CD4-positive, alpha-beta T cell treated with Interleukin-15 for 1 hour (primary cell): ENCODE measurements around the gene LSM6.
A peak's percentile ranks its signal among the peaks of the same experiment; 100 is the strongest.

Source experiments
- DNase-seq: peaks from one replicate; pipeline ENCODE4 v3.0.0-alpha.2; 2020

Gene LSM6

GRCh38 chr4:146175541-146176453 is at the start of gene LSM6:
Gene LSM6, plus strand, starts transcription at chr4:146175718. Its CDS starts 7,204 bp downstream, at chr4:146182922.
- DNase-seq, result peak; percentile 83

GRCh38 chr4:146132445-146132844 is 43.1 kb upstream of the LSM6 start:
- no peak for DNase-seq

GRCh38 chr4:146134761-146135445 is 40.6 kb upstream of the LSM6 start:
- no peak for DNase-seq

GRCh38 chr4:146135941-146136340 is 39.6 kb upstream of the LSM6 start:
- no peak for DNase-seq

- DNase-seq, result no peak
Observed at GRCh38 chr4:146142768-146143167, 32.8 kb upstream of the LSM6 start.

- peak; percentile 56 for DNase-seq
Observed at GRCh38 chr4:146143888-146144287, 31.6 kb upstream of the LSM6 start.

- no peak for DNase-seq
Observed at GRCh38 chr4:146146918-146147317, 28.6 kb upstream of the LSM6 start.

GRCh38 chr4:146148021-146148420 is 27.5 kb upstream of the LSM6 start:
- DNase-seq, result no peak

GRCh38 chr4:146154057-146154456 is 21.5 kb upstream of the LSM6 start:
- DNase-seq, result no peak

GRCh38 chr4:146155152-146155724 is 20.3 kb upstream of the LSM6 start:
- no peak for DNase-seq

- DNase-seq, result no peak
Observed at GRCh38 chr4:146158036-146158745, 17.3 kb upstream of the LSM6 start.

GRCh38 chr4:146159384-146160058 is 16.0 kb upstream of the LSM6 start:
- no peak for DNase-seq

GRCh38 chr4:146161243-146161642 is 14.3 kb upstream of the LSM6 start:
- no peak for DNase-seq

- DNase-seq, result no peak
Observed at GRCh38 chr4:146165221-146165620, 10.3 kb upstream of the LSM6 start.

GRCh38 chr4:146165840-146166239 is 9.7 kb upstream of the LSM6 start:
- no peak for DNase-seq

- DNase-seq, result no peak
Observed at GRCh38 chr4:146170149-146170548, 5.4 kb upstream of the LSM6 start.

- no peak for DNase-seq
Observed at GRCh38 chr4:146176891-146177290, 1.4 kb downstream of the LSM6 start.

GRCh38 chr4:146178126-146178525 is 2.6 kb downstream of the LSM6 start:
- DNase-seq, result no peak

GRCh38 chr4:146179784-146180370 is 4.4 kb downstream of the LSM6 start:
- DNase-seq, result no peak

GRCh38 chr4:146182443-146182842 is 6.9 kb downstream of the LSM6 start:
- DNase-seq, result no peak

- no peak for DNase-seq
Observed at GRCh38 chr4:146183209-146183608, 7.7 kb downstream of the LSM6 start.

- DNase-seq, result no peak
Observed at GRCh38 chr4:146186041-146186440, 10.5 kb downstream of the LSM6 start.
